NCI-H187 treated with DMSO at 0.1 percent for 48 hours (cell line): ENCODE results near the gene PLCB4.

Experiments
- DNase-seq: peaks from one replicate; lab custom pipeline; 2025; lab: John Stamatoyannopoulos, UW

PLCB4 gene

GRCh38 chr20:9453201-9453600 is 384.3 kb downstream of the PLCB4 start:
- DNase-seq, result no peak

- no peak for DNase-seq
These were observed 385.9 kb downstream of the PLCB4 start for GRCh38 chr20:9454791-9455190.

GRCh38 chr20:9457136-9457535 is 388.2 kb downstream of the PLCB4 start:
- no peak for DNase-seq

GRCh38 chr20:9458138-9458796 is 389.4 kb downstream of the PLCB4 start:
- no peak for DNase-seq

DNA sequence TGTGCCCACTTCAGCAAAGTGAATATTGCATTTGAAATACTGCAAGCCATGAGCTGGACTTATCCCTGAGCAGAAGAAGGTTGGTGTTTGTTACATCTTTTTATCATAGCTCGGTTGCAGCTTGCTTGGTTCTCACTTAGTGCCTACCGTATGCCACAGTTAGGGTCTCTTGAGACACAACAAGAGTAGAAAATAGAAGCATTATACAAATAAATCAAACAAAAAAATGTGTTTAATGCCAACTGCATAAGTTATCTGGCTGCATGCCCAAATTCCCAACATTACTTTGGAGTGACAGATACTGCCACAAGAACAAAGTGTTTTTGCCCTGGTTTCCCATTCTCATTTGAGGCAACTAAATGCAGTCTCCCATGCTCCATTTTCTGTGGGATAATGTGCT is 391.6 kb downstream of the PLCB4 start:
- DNase-seq, result no peak

DNA sequence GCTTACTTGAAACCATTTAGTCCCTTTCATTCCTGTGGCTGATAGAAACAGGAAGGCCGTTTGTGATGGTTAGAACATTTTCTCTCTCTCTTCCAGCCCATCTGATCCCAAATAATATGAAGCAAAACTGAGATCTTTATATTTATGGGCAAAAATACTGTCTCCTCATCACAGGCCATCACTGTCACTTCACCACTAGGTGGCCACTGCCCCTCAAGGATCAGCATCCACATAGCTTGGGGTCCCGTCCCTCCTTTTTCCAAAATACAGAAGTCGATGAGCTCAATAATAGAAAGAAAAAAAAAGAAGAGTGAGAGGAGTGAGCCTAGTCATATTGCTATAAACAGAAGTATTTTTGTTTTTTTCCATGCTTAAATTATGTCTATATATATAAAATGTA is 399.1 kb downstream of the PLCB4 start:
- no peak for DNase-seq

- DNase-seq, result peak; percentile 51
These were observed 406.0 kb downstream of the PLCB4 start for GRCh38 chr20:9474835-9475415.

GRCh38 chr20:9475456-9475855 is 406.6 kb downstream of the PLCB4 start:
- no peak for DNase-seq

DNA sequence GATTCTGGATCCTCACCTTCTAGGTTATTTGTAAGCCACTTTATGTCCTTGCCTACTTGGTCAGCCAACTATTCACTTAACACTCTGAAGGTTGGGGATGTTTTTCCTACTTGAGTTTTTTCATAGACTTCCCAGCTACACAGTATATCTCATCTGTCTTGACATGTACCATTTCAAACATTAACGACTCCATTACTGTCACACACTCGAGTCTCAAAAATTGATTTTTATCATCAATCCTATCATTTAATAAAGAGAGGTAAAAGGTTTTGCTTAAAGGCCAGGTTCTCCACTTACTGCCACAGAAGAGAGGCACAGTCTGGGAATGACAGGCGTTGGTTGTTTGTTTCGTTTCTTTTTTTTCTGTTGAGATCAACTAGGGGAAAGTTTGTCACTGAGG is 407.3 kb downstream of the PLCB4 start:
- DNase-seq, result no peak

- DNase-seq, result no peak
These were observed 407.8 kb downstream of the PLCB4 start for GRCh38 chr20:9476637-9477036.

DNA sequence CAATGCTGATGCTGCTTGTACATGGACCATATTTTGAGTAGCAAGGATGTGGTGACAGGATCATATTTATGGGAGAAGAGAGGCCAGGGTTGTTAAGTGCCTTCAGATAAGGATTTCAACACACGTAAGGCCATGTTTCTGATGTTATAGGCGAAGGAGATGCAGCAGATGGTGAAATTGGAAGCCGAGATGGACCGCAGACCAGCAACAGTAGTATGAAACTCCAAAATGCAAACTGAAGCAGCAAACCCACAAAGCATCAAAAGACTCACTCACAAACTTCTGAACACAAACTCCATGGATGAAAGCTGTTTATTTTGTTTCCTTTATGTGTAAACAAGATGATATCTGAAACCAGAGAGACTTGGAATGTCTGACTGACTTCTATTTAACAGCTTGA is 409.9 kb downstream of the PLCB4 start:
- DNase-seq, result no peak

- no peak for DNase-seq
These were observed 411.2 kb downstream of the PLCB4 start for GRCh38 chr20:9480066-9480465.

GRCh38 chr20:9482180-9482579 is 413.3 kb downstream of the PLCB4 start:
- DNase-seq, result no peak

DNA sequence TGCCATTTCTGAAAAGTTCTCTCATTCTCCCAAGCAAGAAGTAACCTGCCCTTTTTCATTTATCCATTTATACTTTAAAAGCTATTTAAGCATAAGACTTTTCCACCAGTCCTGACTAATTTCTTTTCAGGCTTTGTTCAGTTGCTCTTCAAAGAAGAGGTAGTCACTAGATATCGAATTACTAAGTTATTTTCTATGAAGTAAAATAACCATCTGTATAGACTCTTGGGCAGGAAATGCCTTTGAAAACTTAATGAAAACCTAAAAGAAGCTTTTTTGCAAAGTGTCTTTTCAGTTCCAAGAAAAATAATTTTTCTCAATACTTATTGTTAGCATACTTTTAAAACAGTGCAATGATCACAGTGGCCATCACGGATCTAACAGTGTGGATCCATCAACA is 414.2 kb downstream of the PLCB4 start:
- no peak for DNase-seq

- no peak for DNase-seq
These were observed 416.9 kb downstream of the PLCB4 start for GRCh38 chr20:9485614-9486340.

- DNase-seq, result no peak
These were observed 418.3 kb downstream of the PLCB4 start for GRCh38 chr20:9487231-9487630.

DNA sequence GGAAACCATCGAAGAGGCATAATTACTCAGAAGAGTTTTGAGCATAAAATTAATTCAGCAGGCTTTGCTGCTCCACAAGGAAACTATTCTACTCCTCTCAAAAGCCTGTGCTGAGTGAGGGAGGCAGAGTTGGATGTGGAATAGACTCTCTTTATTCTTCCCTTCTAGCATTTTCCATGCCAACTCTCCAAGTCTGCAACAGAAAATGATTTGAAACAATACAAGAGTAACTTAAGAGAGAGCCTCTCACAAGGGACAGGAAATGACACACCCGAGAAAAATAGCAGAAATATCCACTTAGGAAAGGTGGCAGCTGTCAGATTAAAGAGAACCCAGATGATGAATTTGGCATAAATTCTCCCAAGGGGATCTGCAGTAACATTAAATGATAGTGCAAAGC is 419.2 kb downstream of the PLCB4 start:
- no peak for DNase-seq

DNA sequence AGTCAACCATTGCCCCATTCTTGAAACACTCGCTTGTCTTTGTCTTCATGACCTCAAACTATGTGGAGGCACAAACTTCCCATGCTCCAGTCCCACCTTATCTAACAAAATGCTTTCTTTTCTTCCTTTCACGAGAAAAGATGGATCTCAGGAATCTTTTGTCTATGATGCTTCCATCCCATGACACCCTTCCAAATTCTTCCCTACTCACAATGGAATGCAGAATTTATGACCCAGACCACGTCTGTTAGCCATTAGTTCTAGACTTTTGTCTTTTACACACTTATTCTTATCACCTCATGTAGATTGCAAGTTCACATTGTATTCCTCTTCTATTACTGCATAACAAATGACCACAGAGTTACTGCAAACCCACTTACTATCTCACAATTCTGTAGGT is 421.3 kb downstream of the PLCB4 start:
- DNase-seq, result no peak

GRCh38 chr20:9490631-9491030 is 421.7 kb downstream of the PLCB4 start:
- no peak for DNase-seq

GRCh38 chr20:9491324-9491723 is 422.4 kb downstream of the PLCB4 start:
- no peak for DNase-seq

DNA sequence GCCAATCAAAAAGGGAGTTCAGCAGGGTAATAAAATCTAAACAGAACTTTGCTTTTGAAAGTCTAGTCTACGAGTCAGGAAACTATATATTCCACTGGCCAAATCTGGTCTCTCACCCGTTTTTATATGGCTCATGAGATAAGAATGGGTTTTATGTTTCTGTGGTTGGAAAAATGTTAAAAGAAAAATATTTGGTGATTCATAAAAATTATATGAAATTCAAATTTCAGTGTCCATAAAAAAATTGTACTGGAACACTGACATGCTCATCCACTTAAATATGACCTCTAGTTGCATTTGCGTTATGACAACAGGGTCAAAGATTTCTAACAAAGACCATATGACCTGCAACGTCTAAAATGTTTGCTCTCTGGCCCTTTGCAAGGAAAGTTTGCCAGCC is 423.2 kb downstream of the PLCB4 start:
- no peak for DNase-seq

GRCh38 chr20:9493803-9494202 is 424.9 kb downstream of the PLCB4 start:
- DNase-seq, result no peak

- no peak for DNase-seq
These were observed 426.8 kb downstream of the PLCB4 start for GRCh38 chr20:9495701-9496100.

DNA sequence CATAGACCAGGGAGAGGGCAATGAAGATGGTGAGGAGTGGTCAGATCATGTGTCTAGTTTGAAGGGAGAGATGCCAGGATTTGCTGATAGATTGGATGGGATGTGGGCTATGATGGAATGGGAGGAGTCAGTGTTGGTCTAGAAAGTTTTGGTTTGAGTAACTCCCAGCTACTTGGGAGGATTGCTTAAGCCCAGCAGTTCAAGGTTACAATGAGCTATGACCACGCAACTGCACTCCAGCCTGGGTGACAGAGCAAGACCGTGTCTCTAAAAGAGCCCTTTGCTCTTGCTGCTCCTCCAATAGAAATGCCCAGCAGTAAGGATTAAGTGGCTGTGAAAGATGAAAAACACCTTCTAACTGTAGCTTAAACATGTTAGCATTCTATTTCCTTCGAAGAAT is 427.3 kb downstream of the PLCB4 start:
- no peak for DNase-seq
